GM10266 (cell line): ENCODE data around the gene GLRB.
"Not testable (repeated sequence)": the region's sequence is repeated elsewhere in the genome, so short reads cannot be mapped to it uniquely, and the experiment has no call there.

Source experiments
- DNase-seq: peaks from one replicate; pipeline ENCODE4 v3.0.0; 2012; ENCODE audit errors: extremely low spot score
- TF ChIP-seq, protein P1 (sequence below): IDR thresholded peaks from 2 replicates; pipeline ENCODE4 v1.5.1; 2012; ENCODE audit warnings: mild to moderate bottlenecking, low read depth; ENCODE audit not compliant: control insufficient read depth, insufficient read depth; ENCODE audit errors: missing control alignments

GLRB gene

DNA sequence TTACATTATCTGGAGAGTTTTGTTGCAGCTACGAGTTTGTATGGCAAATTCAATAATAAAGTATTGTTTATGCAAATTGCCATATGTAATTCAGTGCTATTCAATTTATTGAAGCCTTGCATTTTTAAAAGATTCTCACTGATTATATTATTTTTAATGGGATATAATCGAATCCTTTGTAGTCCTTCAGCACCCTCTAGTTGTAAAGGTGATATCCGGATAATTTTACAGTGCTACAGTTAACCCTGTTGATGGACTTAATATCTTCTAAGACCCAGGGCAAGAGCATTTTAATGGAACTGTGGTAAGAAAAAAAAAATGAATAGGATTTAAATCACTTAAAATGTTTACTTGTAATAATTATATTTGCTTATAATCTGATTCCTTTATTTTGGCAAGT is 96.1 kb downstream of the GLRB start:
- DNase-seq, result no peak

DNA sequence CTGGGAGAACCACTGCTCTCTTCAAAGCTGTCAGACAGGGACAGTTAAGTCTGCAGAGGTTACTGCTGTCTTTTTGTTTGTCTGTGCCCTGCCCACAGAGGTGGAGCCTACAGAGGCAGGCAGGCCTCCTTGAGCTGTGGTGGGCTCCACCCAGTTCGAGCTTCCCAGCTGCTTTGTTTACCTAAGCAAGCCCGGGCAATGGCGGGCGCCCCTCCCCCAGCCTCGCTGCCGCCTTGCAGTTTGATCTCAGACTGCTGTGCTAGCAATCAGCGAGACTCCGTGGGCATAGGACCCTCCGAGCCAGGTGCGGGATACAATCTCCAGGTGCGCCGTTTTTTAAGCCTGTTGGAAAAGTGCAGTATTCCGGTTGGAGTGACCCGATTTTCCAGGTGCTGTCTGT is 104.3 kb downstream of the GLRB start:
- DNase-seq, result not testable (repeated sequence)

More for the DNA sequence above, 96.1 kb downstream of the GLRB start:
- TF ChIP-seq, protein P1, sequence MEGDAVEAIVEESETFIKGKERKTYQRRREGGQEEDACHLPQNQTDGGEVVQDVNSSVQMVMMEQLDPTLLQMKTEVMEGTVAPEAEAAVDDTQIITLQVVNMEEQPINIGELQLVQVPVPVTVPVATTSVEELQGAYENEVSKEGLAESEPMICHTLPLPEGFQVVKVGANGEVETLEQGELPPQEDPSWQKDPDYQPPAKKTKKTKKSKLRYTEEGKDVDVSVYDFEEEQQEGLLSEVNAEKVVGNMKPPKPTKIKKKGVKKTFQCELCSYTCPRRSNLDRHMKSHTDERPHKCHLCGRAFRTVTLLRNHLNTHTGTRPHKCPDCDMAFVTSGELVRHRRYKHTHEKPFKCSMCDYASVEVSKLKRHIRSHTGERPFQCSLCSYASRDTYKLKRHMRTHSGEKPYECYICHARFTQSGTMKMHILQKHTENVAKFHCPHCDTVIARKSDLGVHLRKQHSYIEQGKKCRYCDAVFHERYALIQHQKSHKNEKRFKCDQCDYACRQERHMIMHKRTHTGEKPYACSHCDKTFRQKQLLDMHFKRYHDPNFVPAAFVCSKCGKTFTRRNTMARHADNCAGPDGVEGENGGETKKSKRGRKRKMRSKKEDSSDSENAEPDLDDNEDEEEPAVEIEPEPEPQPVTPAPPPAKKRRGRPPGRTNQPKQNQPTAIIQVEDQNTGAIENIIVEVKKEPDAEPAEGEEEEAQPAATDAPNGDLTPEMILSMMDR, result no peak

DNA sequence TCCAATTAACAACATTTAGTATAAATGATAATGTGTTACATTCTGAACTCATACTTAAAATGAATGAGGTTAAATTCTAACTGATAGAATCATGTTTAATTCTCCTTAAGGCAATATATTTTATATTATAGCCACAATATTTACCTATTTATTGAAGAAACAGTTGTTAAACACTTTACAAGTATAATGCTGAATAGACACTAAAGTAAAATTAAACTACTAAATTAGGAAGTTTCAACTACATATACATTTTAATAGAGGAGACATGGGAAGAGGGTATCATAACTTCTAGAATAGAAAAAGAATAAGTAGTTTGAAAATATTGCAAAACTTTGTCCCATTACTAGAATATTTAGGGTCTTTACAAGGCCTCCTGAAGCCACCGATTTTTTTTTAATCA is 108.3 kb downstream of the GLRB start:
- DNase-seq, result no peak
- TF ChIP-seq, protein P1, result no peak

DNA sequence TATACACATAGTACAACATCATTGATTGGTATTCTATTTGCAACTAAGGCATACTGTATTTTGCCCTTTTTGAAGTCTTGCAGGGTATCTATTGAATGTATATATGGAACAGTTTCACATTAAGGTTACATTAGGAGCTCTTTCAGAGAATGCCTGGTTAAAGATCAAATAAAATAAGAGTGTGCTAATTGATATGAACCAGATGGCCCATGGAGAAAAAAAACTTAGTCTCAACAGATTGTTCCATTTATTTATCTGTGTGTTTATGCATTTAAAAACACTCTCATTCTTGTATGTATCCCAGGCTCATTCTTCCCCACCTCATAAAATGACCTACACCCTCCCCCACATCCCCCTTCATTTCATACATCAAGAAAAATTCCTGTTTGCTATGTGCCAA is 109.4 kb downstream of the GLRB start:
- DNase-seq, result no peak
- TF ChIP-seq, protein P1, result no peak

DNA sequence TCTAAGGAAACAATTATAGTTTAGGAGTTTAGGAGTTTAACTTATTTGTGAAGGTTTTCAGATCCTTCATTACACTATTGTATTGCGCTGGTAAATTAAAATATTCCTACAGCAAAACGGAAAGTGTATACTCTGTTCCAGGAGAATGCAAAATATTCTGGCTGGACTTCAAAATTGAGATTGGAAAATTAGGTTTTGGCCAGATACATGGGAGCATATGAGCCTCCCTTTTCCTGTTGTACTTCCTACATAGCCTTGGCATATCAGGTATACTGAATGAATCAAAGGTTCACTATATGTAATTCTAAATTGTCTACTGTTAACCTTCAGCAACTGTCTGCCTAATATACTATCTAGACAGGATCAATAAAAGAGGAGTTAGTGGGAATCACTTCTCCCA is 119.4 kb downstream of the GLRB start:
- no peak for DNase-seq
- TF ChIP-seq, protein P1, result no peak

DNA sequence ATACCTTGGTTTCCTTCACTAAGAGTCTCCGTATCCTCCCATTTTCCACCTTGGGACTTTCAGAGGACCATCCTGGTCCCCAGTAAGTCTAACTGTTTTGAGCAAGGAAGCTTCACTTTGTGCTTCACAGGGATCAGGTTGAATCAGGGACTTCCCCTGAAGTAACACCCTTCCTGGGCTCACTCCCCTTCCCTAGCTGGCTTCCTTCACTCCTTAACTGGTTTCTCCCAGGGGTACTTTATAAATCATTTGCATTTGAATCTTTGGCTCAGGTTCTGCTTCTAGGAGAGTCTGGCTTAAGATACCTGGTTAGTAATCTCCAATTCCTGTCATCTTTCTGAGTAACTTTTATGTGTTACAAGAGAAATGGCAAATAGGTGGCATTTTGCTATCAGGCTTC is 120.1 kb downstream of the GLRB start:
- DNase-seq, result no peak
- TF ChIP-seq, protein P1, result no peak

DNA sequence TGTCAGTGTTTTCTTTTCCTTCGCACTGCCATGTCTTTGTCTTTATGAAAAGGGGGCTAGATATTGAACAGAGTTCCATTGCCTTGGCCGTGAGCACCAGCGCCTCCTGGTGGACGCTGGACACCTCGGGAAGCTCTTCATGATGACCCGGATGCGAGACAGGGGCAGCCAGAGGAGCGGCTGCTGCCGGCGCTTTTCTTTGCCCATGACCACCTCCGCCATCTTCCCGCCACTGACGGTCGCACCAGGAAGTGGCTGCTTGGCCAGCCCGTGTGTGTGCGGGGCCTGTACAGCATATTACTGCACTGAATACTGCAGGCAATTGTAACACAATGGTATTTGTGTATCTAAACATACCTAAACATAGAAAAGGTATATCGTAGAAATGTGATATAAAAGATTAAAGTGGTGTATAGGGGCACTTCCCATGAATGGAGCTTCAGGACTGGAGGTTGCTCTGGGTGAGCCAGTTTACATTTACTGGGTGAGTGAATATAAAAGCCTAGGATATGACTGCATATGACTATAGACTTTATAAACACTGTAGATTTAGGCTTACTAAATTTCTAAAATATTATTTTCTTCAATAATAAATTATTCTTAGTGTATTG is 128.8 kb downstream of the GLRB start:
- TF ChIP-seq, protein P1, result peak; percentile 54
- DNase-seq, result no peak

DNA sequence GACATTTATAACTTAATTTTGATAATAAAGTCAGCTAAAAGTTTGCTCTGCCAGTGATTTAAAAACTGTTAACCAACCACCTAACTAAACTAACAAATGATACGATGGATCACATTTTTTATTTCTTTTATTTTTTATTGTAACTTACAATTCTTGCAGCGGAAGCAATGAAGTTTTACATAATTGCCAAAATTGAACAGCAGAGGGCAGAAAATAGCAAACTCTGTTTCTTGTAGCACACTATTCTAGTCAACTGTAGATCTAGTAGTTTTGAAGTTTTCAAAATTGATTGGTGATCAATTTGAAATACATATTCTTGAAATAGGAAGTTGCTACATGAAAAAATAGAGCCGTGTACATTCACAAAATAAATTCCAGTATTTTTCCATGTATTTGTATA is 141.8 kb downstream of the GLRB start:
- no peak for DNase-seq

More for the DNA sequence above, 141.8 kb downstream of the GLRB start:
- TF ChIP-seq, protein P1, result peak; percentile 36
